Endodermal cell (in vitro differentiated cells): ENCODE measurements around the gene KLHL17. TPM values are rescaled to one million over a fixed set of nuclear protein-coding genes. Genes with fewer than 3 reads are reported as not detected.

ENCODE experiments used
- DNase-seq: peaks from one replicate; pipeline ENCODE4 v3.0.0-alpha.2; 2017
- H3K27ac ChIP-seq: 2 replicates; pipeline ENCODE4 v1.5.1; 2013; ENCODE audit warnings: mild to moderate bottlenecking, low read depth, low read length, moderate library complexity
- H3K27me3 ChIP-seq: 2 replicates; pipeline ENCODE4 v1.6.1; 2013; ENCODE audit warnings: mild to moderate bottlenecking, low read length, moderate library complexity; ENCODE audit not compliant: insufficient read depth, control insufficient read depth, poor library complexity, severe bottlenecking
- H3K36me3 ChIP-seq: 2 replicates; pipeline ENCODE4 v1.7.0; 2013; ENCODE audit warnings: mild to moderate bottlenecking, low read length, moderate library complexity; ENCODE audit not compliant: control insufficient read depth, insufficient read depth
- H3K4me1 ChIP-seq: one replicate; pipeline ENCODE4 v1.7.0; 2013; ENCODE audit warnings: low read length; ENCODE audit not compliant: control insufficient read depth, insufficient read depth
- H3K4me3 ChIP-seq: 2 replicates; pipeline ENCODE4 v1.5.1; 2013; ENCODE audit warnings: mild to moderate bottlenecking, low read length, moderate library complexity
- H3K9ac ChIP-seq: 2 replicates; pipeline ENCODE4 v1.6.1; 2013; ENCODE audit warnings: mild to moderate bottlenecking, low read length, moderate library complexity; ENCODE audit not compliant: poor library complexity, severe bottlenecking; ENCODE audit errors: extremely low read depth
- H3K9me3 ChIP-seq: 2 replicates; pipeline ENCODE4 v1.6.1; 2013; ENCODE audit warnings: mild to moderate bottlenecking, low read length, moderate library complexity; ENCODE audit not compliant: control insufficient read depth
- H3K27ac Mint-ChIP-seq: 2 replicates; pipeline ENCODE4 v1.8.0; 2020; ENCODE audit warnings: mixed read lengths
- H3K27me3 Mint-ChIP-seq: 2 replicates; pipeline ENCODE4 v1.8.0; 2021; ENCODE audit warnings: mild to moderate bottlenecking, mixed read lengths; ENCODE audit not compliant: insufficient read depth
- H3K36me3 Mint-ChIP-seq: 2 replicates; pipeline ENCODE4 v1.8.0; 2020; ENCODE audit warnings: low read depth, mixed read lengths
- H3K4me1 Mint-ChIP-seq: 2 replicates; pipeline ENCODE4 v1.8.0; 2020; ENCODE audit warnings: mixed read lengths
- H3K4me3 Mint-ChIP-seq: 2 replicates; pipeline ENCODE4 v1.8.0; 2020; ENCODE audit warnings: mild to moderate bottlenecking, moderate library complexity, mixed read lengths
- H3K9me3 Mint-ChIP-seq: 2 replicates; pipeline ENCODE4 v1.8.0; 2020; ENCODE audit warnings: mild to moderate bottlenecking, mixed read lengths
- CTCF ChIP-seq: fragments of 200-600 bp; sonication (generic); conservative IDR thresholded peaks from 2 replicates; pipeline ENCODE4 v1.5.0; 2021; ENCODE audit warnings: antibody characterized with exemption, mild to moderate bottlenecking
- WGBS, 2 experiments: methylation state at CpG; one replicate each; pipeline versions ENCODE4 v1.1.5 to v1.1.7; 2013; ENCODE audit warnings: missing lambda C conversion rate in 2 of 2, mixed read lengths in 1 of 2; ENCODE audit not compliant: insufficient coverage in 1 of 2, insufficient read length in 1 of 2; 5-methylcytosine and 5-hydroxymethylcytosine counted together
- total RNA-seq, 2 donors: library from RNA; stranded (reverse); fragmentation: NEBNext Ultra II Directional in 1 of 2; extraction: Animal tissue kit (Norgen Biotek cat#: 25700) in 1 of 2; gene quantifications; 2 replicates in 1 of 2; 3 replicates in 1 of 2; pipeline ENCODE4 v1.2.1, GENCODE V29; 2021

Gene KLHL17
- total RNA-seq, 2 donors from 2014 or later: 49.2 to 58.2 TPM

- Histone ChIP-seq H3K4me3 (no peak overlapping the region), H3K36me3 (no peaks in the 10 kb centered on the region), H3K4me1 (no peaks in the 10 kb centered on the region), H3K27me3 (peaks cover 47% of the 10 kb centered on the region), H3K9me3 (no peaks in the 10 kb centered on the region), H3K27ac (no peak overlapping the region), H3K9ac (no peak overlapping the region)
- Mint-ChIP-seq H3K27ac (no peak overlapping the region), H3K27me3 (peaks cover 34% of the 10 kb centered on the region), H3K4me1 (no peaks in the 10 kb centered on the region), H3K4me3 (no peak overlapping the region), H3K36me3 (peaks cover 3% of the 10 kb centered on the region), H3K9me3 (no peaks in the 10 kb centered on the region)
- no peak for TF ChIP-seq CTCF
- 82 to 85% methylated on average over 13 to 15 of the region's 15 CpGs for WGBS, 2 experiments
- no peak for DNase-seq
Observed at GRCh38 chr1:969260-969855, 9.0 kb downstream of the KLHL17 start.

GRCh38 chr1:970242-970972 is 10.0 kb downstream of the KLHL17 start:
- Mint-ChIP-seq H3K4me3 (no peak overlapping the region), H3K36me3 (peaks cover 3% of the 10 kb centered on the region), H3K27ac (no peak overlapping the region), H3K27me3 (peaks cover 39% of the 10 kb centered on the region), H3K4me1 (no peaks in the 10 kb centered on the region), H3K9me3 (no peaks in the 10 kb centered on the region)
- Histone ChIP-seq H3K4me3 (no peak overlapping the region), H3K36me3 (no peaks in the 10 kb centered on the region), H3K9ac (no peak overlapping the region), H3K27ac (no peak overlapping the region), H3K4me1 (no peaks in the 10 kb centered on the region), H3K27me3 (peaks cover 58% of the 10 kb centered on the region), H3K9me3 (no peaks in the 10 kb centered on the region)
- TF ChIP-seq CTCF: no peak
- DNase-seq: peak; percentile 76
- 69 to 79% methylated on average over 19 to 33 of the region's 33 CpGs for WGBS, 2 experiments

GRCh38 chr1:970973-971730 is 10.8 kb downstream of the KLHL17 start:
- no peaks in the 10 kb centered on the region for H3K36me3 ChIP-seq
- Mint-ChIP-seq H3K27me3 (peaks cover 45% of the 10 kb centered on the region), H3K27ac (no peak overlapping the region), H3K4me3 (no peak overlapping the region), H3K9me3 (no peaks in the 10 kb centered on the region), H3K36me3 (no peaks in the 10 kb centered on the region), H3K4me1 (no peaks in the 10 kb centered on the region)
- H3K9me3 ChIP-seq: no peaks in the 10 kb centered on the region
- 92 to 94% methylated on average over 14 to 38 of the region's 42 CpGs for WGBS, 2 experiments
- no peak for DNase-seq
- TF ChIP-seq CTCF: no peak
- peaks cover 61% of the 10 kb centered on the region for H3K27me3 ChIP-seq
- H3K9ac ChIP-seq: no peak overlapping the region
- H3K27ac ChIP-seq: no peak overlapping the region
- H3K4me3 ChIP-seq: no peak overlapping the region
- no peaks in the 10 kb centered on the region for H3K4me1 ChIP-seq
